LNCaP clone FGC (cell line): Measurements from ENCODE around the gene KNDC1.

Source experiments
- DNase-seq: peaks from one replicate; pipeline ENCODE4 v3.0.0-alpha.2; 2011; ENCODE audit warnings: low read depth
- H3K4me3 ChIP-seq: 2 replicates; pipeline ENCODE4 v1.5.1; 2011; ENCODE audit warnings: mild to moderate bottlenecking, low read depth, low read length, control low read depth
- TF ChIP-seq, protein P1 (sequence below): IDR thresholded peaks from 2 replicates; pipeline ENCODE4 v1.5.1; 2012; ENCODE audit warnings: mild to moderate bottlenecking; ENCODE audit not compliant: control insufficient read depth, insufficient read depth; ENCODE audit errors: extremely low read depth

Gene KNDC1

DNA sequence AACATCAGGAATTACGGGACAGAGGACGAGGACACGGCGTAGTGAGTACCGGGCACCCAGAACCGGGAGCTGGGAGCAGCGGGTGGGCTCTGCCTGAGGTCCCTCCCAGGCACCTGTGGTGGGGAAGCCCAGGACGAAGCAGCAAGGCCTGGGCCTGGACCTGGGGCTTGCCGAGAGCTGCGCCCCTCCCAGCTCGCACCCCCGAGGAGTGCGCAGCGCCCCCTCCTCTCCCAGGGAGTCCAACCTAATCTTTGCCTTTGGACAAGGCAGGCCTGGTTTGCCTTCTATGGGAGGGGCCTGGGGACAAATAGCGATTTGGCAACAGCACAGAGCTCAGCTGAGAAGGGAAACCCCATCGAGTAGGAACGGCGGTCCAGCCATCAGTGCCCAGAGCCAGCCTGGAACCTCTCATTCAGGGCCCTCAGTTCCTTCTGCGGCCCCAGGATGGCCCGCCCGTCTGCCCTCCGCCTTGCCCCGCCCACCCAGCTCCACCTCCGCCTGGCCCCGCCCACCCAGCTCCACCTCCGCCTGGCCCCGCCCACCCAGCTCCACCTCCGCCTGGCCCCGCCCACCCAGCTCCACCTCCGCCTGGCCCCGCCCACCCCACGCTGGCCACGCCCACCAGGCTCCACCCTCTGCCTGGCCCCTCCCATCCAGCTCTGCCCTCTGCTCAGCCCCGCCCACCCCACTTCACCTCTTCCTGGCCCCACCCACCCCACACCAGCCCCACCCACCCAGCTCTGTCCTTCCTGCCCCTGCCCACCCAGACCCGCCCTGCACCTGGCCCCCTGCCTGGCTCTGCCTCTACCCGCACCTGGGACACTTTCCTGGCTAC lies 32.5 kb upstream of the KNDC1 start:
- DNase-seq = no peak
- H3K4me3 ChIP-seq = no peak overlapping the region
- TF ChIP-seq, protein P1, sequence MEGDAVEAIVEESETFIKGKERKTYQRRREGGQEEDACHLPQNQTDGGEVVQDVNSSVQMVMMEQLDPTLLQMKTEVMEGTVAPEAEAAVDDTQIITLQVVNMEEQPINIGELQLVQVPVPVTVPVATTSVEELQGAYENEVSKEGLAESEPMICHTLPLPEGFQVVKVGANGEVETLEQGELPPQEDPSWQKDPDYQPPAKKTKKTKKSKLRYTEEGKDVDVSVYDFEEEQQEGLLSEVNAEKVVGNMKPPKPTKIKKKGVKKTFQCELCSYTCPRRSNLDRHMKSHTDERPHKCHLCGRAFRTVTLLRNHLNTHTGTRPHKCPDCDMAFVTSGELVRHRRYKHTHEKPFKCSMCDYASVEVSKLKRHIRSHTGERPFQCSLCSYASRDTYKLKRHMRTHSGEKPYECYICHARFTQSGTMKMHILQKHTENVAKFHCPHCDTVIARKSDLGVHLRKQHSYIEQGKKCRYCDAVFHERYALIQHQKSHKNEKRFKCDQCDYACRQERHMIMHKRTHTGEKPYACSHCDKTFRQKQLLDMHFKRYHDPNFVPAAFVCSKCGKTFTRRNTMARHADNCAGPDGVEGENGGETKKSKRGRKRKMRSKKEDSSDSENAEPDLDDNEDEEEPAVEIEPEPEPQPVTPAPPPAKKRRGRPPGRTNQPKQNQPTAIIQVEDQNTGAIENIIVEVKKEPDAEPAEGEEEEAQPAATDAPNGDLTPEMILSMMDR = no peak

DNA sequence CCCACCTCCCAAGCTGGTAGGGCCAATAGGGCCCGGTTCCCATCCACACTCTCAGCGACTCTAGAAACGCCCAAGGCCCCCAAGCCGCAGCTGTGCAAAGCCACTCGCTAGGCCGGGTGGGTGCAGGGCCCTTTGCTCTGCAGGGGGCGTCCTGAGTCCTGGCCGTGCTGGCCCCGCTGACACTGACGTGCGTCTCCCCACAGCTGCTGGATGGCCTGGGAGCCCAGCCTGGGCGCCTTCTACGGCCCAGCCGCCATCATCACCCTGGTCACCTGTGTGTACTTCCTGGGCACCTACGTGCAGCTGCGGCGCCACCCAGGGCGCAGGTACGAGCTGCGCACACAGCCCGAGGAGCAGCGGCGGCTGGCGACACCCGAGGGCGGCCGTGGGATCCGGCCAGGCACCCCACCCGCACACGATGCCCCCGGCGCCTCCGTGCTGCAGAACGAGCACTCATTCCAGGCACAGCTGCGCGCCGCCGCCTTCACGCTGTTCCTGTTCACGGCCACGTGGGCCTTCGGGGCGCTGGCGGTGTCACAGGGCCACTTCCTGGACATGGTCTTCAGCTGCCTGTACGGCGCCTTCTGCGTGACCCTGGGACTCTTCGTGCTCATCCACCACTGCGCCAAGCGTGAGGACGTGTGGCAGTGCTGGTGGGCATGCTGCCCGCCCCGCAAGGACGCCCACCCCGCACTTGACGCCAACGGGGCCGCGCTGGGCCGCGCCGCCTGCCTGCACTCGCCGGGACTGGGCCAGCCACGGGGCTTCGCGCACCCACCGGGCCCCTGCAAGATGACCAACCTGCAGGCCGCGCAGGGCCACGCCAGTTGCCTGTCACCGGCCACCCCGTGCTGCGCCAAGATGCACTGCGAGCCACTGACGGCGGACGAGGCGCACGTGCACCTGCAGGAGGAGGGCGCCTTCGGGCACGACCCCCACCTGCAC lies 31.6 kb upstream of the KNDC1 start:
- no peak overlapping the region for H3K4me3 ChIP-seq
- TF ChIP-seq, protein P1 = no peak
- no peak for DNase-seq

DNA sequence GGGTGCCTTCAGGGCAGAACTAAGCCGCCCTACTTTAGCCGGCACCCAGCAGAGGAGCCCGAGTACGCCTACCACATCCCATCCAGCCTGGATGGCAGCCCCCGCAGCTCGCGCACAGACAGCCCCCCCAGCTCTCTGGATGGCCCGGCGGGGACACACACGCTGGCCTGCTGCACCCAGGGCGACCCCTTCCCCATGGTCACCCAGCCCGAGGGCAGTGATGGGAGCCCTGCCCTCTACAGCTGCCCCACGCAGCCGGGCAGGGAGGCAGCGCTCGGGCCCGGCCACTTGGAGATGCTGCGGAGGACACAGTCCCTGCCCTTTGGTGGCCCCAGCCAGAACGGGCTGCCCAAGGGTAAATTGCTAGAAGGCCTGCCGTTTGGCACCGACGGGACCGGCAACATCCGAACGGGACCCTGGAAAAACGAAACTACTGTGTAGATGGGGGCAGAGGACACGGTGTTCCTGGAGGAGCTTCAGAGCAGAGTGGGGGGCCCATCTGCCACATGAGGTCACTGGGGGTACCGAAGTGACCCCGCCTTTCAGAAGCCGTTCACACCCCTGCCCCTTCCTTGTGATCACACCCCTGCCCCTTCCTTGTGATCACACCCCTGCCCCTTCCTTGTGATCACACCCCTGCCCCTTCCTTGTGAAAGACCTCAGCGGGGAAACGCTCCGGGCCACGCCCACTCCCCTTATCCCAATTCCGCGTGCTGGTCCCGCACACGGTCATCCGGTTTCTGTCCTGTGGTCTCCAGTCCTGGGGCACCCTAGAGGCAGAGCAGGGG lies 30.8 kb upstream of the KNDC1 start:
- DNase-seq = no peak
- TF ChIP-seq, protein P1 = no peak

DNA sequence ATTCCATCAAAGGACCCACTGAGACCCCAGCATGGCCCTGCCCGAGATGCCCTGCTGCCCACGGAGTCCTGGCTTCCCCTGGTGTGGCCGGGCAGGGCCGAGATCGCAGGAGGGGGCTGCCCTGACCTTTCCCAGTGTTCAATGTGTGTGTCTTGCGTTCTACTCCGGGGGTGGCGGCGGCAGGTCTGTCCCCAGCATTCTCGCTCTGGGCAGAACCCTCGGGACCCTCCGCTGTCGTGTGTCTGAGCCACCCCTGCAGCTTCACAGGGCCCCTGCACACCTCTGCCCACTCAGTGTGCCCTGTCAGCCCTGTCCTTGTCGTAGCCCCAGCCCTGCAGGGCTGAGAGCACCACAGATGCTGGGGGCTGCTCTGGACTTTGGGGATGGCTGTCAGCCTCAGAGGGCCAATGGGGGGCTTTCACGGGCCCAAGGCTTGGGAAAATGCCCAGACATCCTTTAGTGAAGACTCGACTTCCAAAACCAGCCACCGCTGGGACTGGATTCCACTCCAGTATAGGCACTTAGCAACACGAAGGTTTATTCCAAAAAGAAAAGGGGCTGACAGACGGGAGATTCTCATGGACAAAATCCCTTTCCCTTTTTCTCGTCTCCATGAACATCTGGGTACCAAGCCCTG lies 30.0 kb upstream of the KNDC1 start:
- DNase-seq = no peak
- TF ChIP-seq, protein P1 = no peak
- no peak overlapping the region for H3K4me3 ChIP-seq

More for the DNA sequence above, 30.8 kb upstream of the KNDC1 start:
- no peak overlapping the region for H3K4me3 ChIP-seq

DNA sequence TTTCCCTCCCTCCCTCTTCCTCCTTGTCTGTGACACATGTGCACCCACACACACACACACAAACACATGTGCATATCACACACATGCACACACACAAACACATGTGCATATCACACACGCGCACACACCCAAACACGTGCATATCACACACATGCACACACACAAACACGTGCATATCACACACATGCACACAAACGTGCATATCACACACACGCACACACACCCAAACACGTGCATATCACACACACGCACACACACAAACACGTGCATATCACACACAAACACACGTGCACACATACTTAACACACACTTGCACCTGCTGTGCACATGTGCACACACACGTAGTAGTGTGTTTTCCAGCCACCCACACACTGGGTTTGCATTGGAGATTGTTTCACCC lies 29.4 kb upstream of the KNDC1 start:
- DNase-seq = no peak
- TF ChIP-seq, protein P1 = no peak
- no peak overlapping the region for H3K4me3 ChIP-seq

DNA sequence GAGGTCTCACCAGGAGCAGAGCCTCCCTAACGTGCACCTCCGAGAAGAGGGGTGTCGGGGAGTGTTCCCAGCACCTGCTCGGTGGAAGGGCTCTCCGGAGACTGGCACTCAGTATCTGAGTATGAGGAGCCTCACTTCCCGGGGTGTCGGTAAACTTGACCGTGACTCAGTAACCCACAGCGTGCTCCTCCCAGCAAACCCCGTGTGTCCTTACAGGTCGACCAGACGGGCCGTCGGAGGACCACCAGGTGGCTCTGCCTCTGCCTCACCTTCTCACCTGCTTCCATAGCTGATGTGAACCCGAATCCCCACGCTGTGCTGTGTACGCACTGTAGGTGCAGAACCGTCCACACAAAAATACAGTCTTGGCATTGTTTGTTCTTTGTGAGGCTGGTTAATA lies 29.0 kb upstream of the KNDC1 start:
- TF ChIP-seq, protein P1 = no peak
- DNase-seq = no peak
- no peak overlapping the region for H3K4me3 ChIP-seq
